ENCODE results near the gene RAB10. TPM values are rescaled to one million over a fixed set of nuclear protein-coding genes. Genes with fewer than 3 reads are reported as not detected.

Gene RAB10
- total and polyA plus RNA-seq, 2 of the 4 experiments (the other 2 are of a cell fraction), result 30.1 to 77.1 TPM

DNA sequence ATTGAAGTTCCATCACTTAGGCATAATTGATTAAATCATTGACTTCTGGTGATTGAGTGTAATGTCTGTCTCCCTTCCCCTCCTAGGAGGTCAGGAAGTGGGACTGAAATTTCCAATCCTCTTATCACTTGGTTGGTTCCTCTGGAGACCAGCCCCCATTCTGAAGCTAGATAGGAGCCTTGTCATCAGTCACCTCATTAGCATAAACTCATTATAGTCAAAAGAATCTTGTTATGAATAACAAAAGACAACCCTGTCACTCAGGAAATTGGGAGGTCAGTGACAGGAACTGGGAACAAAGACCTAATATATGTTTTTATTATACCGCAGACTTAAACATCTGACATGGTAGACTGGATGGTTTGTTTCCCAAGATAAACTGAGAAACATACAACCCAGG lies 78.3 kb downstream of the RAB10 start:
- H3K36me3 ChIP-seq (ENCODE audit: control insufficient read depth, insufficient read depth, low read length), result peaks cover 13% of the 10 kb centered on the region
- CTCF ChIA-PET, result no interaction called here

More for the DNA sequence above, 78.3 kb downstream of the RAB10 start:
- no peak overlapping the region for H2BK15ac ChIP-seq (ENCODE audit: low read depth, low read length)
- H3K4me3 ChIP-seq (ENCODE audit: insufficient read depth, low read depth, low read length), result no peak overlapping the region
- no peak overlapping the region for H2AFZ ChIP-seq (replicated peaks; ENCODE audit: low read length, poor library complexity)
- H2AK9ac ChIP-seq (replicated peaks; ENCODE audit: low read depth, low read length, poor library complexity), result no peak overlapping the region
- H3K14ac ChIP-seq (replicated peaks; ENCODE audit: low read depth, low read length), result no peak overlapping the region
- DNase-seq (no peak), ATAC-seq (ENCODE audit: low read depth) (no peak)
- no peak overlapping the region for H4K5ac ChIP-seq (ENCODE audit: low read depth, low read length)
- no peak overlapping the region for H4K91ac ChIP-seq (ENCODE audit: insufficient read depth, low read depth, low read length)
- H3K4me2 ChIP-seq (ENCODE audit: low read depth, low read length), result no peak overlapping the region
- intact Hi-C loops (cut with micrococcal nuclease) (no loop called here), dilution Hi-C loops (cut with HindIII; ENCODE audit: low sequenced_read_pairs, unreplicated experiment) (no loop called here), in situ Hi-C loops (cut with MboI; ENCODE audit: low sequenced_read_pairs) (no loop called here)
- H3K4me1 ChIP-seq (ENCODE audit: control insufficient read depth, insufficient read depth, low read length), result no peaks in the 10 kb centered on the region
- no CpG with 5 or more reads among the region's 1 CpG for WGBS, 2 experiments (ENCODE audit: extremely low coverage in 2 of 2, insufficient read length in 1 of 2)
- no peaks in the 10 kb centered on the region for H3K9me1 ChIP-seq (ENCODE audit: insufficient read depth, low read length)
- TF ChIP-seq ELK1 (IDR thresholded peaks at IDR 0.05; ENCODE audit: borderline replicate concordance, low read depth, low read length) (no peak), RAD21 (IDR thresholded peaks at IDR 0.05; ENCODE audit: low read length) (no peak), NFE2L2 (IDR thresholded peaks at IDR 0.05; ENCODE audit: low read depth, low read length) (no peak), MAZ (IDR thresholded peaks at IDR 0.05; ENCODE audit: borderline replicate concordance, low read depth, low read length) (no peak), USF2 (IDR thresholded peaks at IDR 0.05; ENCODE audit: low read depth, low read length) (no peak), MXI1 (IDR thresholded peaks at IDR 0.05; ENCODE audit: borderline replicate concordance, low read depth, low read length) (no peak), MAFK (IDR thresholded peaks at IDR 0.05; ENCODE audit: low read depth, low read length) (no peak), POLR2A (IDR thresholded peaks at IDR 0.05; ENCODE audit: low read depth, low read length) (no peak), FOS (IDR thresholded peaks at IDR 0.05; ENCODE audit: low read depth, low read length) (no peak), CHD1 (IDR thresholded peaks at IDR 0.05; ENCODE audit: low read depth, low read length) (no peak), SMC3 (IDR thresholded peaks at IDR 0.05; ENCODE audit: low read depth, low read length) (no peak), BHLHE40 (IDR thresholded peaks at IDR 0.05; ENCODE audit: low read depth, low read length) (no peak), RFX5 (IDR thresholded peaks at IDR 0.05; ENCODE audit: low read depth, low read length) (no peak), RCOR1 (IDR thresholded peaks at IDR 0.05; ENCODE audit: insufficient replicate concordance, low read length) (no peak), CEBPB (IDR thresholded peaks at IDR 0.05; ENCODE audit: low read depth, low read length) (no peak)
- TF ChIP-seq, protein P1, sequence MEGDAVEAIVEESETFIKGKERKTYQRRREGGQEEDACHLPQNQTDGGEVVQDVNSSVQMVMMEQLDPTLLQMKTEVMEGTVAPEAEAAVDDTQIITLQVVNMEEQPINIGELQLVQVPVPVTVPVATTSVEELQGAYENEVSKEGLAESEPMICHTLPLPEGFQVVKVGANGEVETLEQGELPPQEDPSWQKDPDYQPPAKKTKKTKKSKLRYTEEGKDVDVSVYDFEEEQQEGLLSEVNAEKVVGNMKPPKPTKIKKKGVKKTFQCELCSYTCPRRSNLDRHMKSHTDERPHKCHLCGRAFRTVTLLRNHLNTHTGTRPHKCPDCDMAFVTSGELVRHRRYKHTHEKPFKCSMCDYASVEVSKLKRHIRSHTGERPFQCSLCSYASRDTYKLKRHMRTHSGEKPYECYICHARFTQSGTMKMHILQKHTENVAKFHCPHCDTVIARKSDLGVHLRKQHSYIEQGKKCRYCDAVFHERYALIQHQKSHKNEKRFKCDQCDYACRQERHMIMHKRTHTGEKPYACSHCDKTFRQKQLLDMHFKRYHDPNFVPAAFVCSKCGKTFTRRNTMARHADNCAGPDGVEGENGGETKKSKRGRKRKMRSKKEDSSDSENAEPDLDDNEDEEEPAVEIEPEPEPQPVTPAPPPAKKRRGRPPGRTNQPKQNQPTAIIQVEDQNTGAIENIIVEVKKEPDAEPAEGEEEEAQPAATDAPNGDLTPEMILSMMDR (conservative IDR thresholded peaks at IDR 0.05; ENCODE audit: low read depth, low read length), result no peak
- H2BK20ac ChIP-seq (ENCODE audit: low read depth, low read length), result no peak overlapping the region
- POLR2A ChIA-PET (ENCODE audit: unreplicated experiment), result no interaction called here
- peaks cover 22 to 45% of the 10 kb centered on the region in 2 experiments; a peak in 3 of 4 replicates for H3K79me1 ChIP-seq (ENCODE audit: low read depth in 1 of 2, low read length in 2 of 2)
- H2AK5ac ChIP-seq (ENCODE audit: low read depth, low read length), result no peak overlapping the region
- no TSS peak for BruUV-seq (replicated peaks)
- no peak overlapping the region for H4K8ac ChIP-seq (ENCODE audit: low read depth in 2 of 2, low read length in 2 of 2)
- no peak overlapping the region for H3K4ac ChIP-seq (ENCODE audit: low read depth, low read length)
- H3K9ac ChIP-seq (ENCODE audit: low read depth, low read length), result no peak overlapping the region
- H3K56ac ChIP-seq (ENCODE audit: extremely low read depth, insufficient read depth, low read length), result no peak overlapping the region
- H2BK5ac ChIP-seq (ENCODE audit: low read depth, low read length, poor library complexity, severe bottlenecking), result no peak overlapping the region
- H3K27ac ChIP-seq (ENCODE audit: insufficient read depth, low read length), result no peak overlapping the region
- no peaks in the 10 kb centered on the region for H3K9me3 ChIP-seq (ENCODE audit: control insufficient read depth, insufficient read depth, low read length)
- H4K20me1 ChIP-seq (ENCODE audit: insufficient read depth, low read length), result peaks cover 19% of the 10 kb centered on the region
- no peaks in the 10 kb centered on the region for H3K27me3 ChIP-seq (ENCODE audit: control insufficient read depth, insufficient read depth, low read length)
- H3K23ac ChIP-seq (ENCODE audit: low read depth, low read length), result no peak overlapping the region
- H3K18ac ChIP-seq (ENCODE audit: low read depth, low read length), result no peak overlapping the region
- no peak overlapping the region for H2BK120ac ChIP-seq (ENCODE audit: low read depth, low read length)
